Neural cell (in vitro differentiated cells): ENCODE results near the gene RIC3.

ENCODE experiments used
- EP300 ChIP-seq: fragments of 450-650 bp; conservative IDR thresholded peaks from 2 replicates; pipeline ENCODE4 v1.6.1; 2014; ENCODE audit warnings: antibody characterized with exemption, mild to moderate bottlenecking, moderate library complexity; ENCODE audit not compliant: poor library complexity, severe bottlenecking
- EZH2 ChIP-seq: fragments of 200-600, 300-800 bp; shearing (Covaris generic), sonication (generic); IDR thresholded peaks from 2 replicates; pipeline ENCODE4 v1.6.1; 2014; ENCODE audit warnings: antibody characterized with exemption, low read length, borderline replicate concordance, mild to moderate bottlenecking; ENCODE audit not compliant: insufficient read depth, poor library complexity, severe bottlenecking
- TF ChIP-seq, protein P1 (sequence below): IDR thresholded peaks from 2 replicates; pipeline ENCODE4 v1.6.1; 2012; ENCODE audit warnings: borderline replicate concordance
- TF ChIP-seq, protein P2 (sequence below): fragments of 450-650 bp; IDR thresholded peaks from 2 replicates; pipeline ENCODE4 v1.5.1; 2014; ENCODE audit warnings: antibody characterized with exemption, mild to moderate bottlenecking, moderate library complexity; ENCODE audit not compliant: poor library complexity, severe bottlenecking

DNA sequence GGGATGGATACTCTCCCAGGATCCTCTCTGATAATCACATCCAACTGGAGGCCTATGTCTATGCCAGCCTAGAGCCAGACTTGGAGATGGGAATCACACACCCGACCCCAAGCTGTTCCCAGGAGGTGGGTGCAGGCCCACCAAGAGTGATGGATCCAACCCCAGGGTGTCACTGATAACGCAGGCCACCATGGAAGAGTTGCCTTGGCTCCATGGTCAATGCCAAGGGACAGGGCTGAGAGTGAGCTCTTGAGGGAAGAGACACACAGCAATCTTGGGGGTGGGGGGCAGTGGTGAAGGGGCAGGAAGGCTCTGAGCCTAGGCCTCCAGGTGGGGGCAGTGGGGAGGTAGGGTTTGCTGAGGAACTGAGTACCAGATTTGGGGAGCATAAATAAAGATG is 70.9 kb downstream of the RIC3 start:
- TF ChIP-seq, protein P1, sequence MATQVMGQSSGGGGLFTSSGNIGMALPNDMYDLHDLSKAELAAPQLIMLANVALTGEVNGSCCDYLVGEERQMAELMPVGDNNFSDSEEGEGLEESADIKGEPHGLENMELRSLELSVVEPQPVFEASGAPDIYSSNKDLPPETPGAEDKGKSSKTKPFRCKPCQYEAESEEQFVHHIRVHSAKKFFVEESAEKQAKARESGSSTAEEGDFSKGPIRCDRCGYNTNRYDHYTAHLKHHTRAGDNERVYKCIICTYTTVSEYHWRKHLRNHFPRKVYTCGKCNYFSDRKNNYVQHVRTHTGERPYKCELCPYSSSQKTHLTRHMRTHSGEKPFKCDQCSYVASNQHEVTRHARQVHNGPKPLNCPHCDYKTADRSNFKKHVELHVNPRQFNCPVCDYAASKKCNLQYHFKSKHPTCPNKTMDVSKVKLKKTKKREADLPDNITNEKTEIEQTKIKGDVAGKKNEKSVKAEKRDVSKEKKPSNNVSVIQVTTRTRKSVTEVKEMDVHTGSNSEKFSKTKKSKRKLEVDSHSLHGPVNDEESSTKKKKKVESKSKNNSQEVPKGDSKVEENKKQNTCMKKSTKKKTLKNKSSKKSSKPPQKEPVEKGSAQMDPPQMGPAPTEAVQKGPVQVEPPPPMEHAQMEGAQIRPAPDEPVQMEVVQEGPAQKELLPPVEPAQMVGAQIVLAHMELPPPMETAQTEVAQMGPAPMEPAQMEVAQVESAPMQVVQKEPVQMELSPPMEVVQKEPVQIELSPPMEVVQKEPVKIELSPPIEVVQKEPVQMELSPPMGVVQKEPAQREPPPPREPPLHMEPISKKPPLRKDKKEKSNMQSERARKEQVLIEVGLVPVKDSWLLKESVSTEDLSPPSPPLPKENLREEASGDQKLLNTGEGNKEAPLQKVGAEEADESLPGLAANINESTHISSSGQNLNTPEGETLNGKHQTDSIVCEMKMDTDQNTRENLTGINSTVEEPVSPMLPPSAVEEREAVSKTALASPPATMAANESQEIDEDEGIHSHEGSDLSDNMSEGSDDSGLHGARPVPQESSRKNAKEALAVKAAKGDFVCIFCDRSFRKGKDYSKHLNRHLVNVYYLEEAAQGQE, result no peak
- TF ChIP-seq, protein P2, sequence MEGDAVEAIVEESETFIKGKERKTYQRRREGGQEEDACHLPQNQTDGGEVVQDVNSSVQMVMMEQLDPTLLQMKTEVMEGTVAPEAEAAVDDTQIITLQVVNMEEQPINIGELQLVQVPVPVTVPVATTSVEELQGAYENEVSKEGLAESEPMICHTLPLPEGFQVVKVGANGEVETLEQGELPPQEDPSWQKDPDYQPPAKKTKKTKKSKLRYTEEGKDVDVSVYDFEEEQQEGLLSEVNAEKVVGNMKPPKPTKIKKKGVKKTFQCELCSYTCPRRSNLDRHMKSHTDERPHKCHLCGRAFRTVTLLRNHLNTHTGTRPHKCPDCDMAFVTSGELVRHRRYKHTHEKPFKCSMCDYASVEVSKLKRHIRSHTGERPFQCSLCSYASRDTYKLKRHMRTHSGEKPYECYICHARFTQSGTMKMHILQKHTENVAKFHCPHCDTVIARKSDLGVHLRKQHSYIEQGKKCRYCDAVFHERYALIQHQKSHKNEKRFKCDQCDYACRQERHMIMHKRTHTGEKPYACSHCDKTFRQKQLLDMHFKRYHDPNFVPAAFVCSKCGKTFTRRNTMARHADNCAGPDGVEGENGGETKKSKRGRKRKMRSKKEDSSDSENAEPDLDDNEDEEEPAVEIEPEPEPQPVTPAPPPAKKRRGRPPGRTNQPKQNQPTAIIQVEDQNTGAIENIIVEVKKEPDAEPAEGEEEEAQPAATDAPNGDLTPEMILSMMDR, result no peak
- no peak for TF ChIP-seq EP300
- no peak for TF ChIP-seq EZH2
